ENCODE results near the gene CCDC88A. TPM values are rescaled to one million over a fixed set of nuclear protein-coding genes. Genes with fewer than 3 reads are reported as not detected.
A peak's percentile ranks its signal among the peaks of the same experiment; 100 is the strongest.

The CCDC88A gene
- total and polyA plus RNA-seq, 8 donors = 73.4 to 107 (median 101) TPM

GRCh38 chr2:55384786-55385185, 34.9 kb downstream of the CCDC88A start:
- Histone ChIP-seq H3K9me3 (no peaks in the 10 kb centered on the region), H3K36me3 (no peaks in the 10 kb centered on the region), H3K27me3 (no peaks in the 10 kb centered on the region), H3K27ac (no peak overlapping the region), H3K4me3 (no peak overlapping the region), H3K4me1 (no peaks in the 10 kb centered on the region)
- TF ChIP-seq, protein P1, sequence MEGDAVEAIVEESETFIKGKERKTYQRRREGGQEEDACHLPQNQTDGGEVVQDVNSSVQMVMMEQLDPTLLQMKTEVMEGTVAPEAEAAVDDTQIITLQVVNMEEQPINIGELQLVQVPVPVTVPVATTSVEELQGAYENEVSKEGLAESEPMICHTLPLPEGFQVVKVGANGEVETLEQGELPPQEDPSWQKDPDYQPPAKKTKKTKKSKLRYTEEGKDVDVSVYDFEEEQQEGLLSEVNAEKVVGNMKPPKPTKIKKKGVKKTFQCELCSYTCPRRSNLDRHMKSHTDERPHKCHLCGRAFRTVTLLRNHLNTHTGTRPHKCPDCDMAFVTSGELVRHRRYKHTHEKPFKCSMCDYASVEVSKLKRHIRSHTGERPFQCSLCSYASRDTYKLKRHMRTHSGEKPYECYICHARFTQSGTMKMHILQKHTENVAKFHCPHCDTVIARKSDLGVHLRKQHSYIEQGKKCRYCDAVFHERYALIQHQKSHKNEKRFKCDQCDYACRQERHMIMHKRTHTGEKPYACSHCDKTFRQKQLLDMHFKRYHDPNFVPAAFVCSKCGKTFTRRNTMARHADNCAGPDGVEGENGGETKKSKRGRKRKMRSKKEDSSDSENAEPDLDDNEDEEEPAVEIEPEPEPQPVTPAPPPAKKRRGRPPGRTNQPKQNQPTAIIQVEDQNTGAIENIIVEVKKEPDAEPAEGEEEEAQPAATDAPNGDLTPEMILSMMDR (IDR thresholded peaks at IDR 0.05) = no peak
- DNase-seq = no peak
- no peak for ATAC-seq
- intact Hi-C loops (cut with DNase I) = no loop called here

DNA sequence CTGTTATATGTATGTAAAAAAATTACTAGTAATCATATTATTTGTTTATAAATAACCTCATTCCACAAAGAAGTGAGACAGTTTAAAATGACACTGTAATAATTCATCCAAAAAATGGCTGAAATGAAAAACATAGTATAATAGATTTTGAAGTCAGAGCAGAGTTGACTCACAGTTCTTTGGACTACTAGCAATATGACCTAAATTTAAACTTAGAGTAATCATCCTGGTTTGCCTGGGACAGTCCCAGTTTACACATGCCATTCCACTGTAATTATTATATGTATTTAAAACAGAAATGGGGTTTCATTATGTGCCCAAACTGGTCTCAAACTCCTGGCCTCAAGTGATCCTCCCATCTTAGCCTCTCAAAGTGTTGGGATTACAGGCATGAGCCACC, 48.3 kb downstream of the CCDC88A start:
- no peaks in the 10 kb centered on the region for H3K4me1 ChIP-seq
- ATAC-seq (no peak), DNase-seq (no peak)
- H3K9me3 ChIP-seq = no peaks in the 10 kb centered on the region
- H3K27ac ChIP-seq = no peak overlapping the region
- intact Hi-C loops (cut with DNase I) = no loop called here
- H3K27me3 ChIP-seq = no peaks in the 10 kb centered on the region
- TF ChIP-seq, protein P1 (IDR thresholded peaks at IDR 0.05) = no peak
- no peak overlapping the region for H3K4me3 ChIP-seq
- H3K36me3 ChIP-seq = peaks cover 0 to 13% of the 10 kb centered on the region in 2 donors

DNA sequence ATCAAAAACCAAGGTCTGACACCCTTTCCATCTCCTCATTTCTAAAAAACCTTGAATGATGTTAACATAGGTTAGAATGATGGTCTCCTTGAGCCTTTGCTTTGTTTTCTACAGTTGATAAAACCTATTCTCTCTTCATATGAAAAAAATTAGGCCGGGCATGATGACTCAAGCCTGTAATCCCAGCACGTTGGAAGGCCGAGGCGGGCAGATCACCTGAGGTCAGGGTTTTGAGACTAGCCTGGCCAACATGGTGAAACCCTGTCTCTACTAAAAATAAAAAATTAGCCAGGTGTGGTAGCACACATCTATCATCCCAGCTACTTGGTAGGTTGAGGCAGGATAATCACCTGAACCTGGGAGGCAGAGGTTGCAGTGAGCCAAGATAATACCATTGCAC, 49.4 kb downstream of the CCDC88A start:
- Histone ChIP-seq H3K27ac (no peak overlapping the region), H3K27me3 (no peaks in the 10 kb centered on the region), H3K36me3 (peaks cover 0 to 13% of the 10 kb centered on the region in 2 donors), H3K4me3 (no peak overlapping the region), H3K4me1 (peaks cover 0 to 7% of the 10 kb centered on the region in 2 donors), H3K9me3 (no peaks in the 10 kb centered on the region)
- TF ChIP-seq, protein P1 (IDR thresholded peaks at IDR 0.05) = no peak
- intact Hi-C loops (cut with DNase I) = no loop called here
- DNase-seq (no peak), ATAC-seq (no peak)

DNA sequence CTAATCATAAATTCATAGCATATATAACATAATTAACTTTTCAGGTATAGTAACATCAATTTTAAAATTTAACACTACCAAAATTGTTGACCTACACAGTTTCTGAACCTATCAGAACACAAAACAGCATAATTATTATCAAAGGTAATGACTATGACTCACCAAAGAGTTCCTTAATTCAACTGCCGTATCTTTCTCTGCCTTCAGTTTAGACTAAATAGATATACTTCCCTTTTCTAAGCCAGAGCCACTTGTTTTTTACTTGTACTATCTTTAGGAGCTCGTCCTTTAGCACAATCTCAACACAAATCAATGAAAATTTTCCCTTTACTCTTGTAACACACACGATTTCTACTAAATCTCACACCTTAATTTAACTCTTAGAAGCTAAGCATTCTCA, 54.4 kb downstream of the CCDC88A start:
- Histone ChIP-seq H3K4me1 (peaks cover 0 to 19% of the 10 kb centered on the region in 2 donors), H3K27me3 (no peaks in the 10 kb centered on the region), H3K27ac (peak overlapping the region in 1 of 2 donors; percentile 7), H3K4me3 (no peak overlapping the region), H3K9me3 (no peaks in the 10 kb centered on the region), H3K36me3 (no peaks in the 10 kb centered on the region)
- intact Hi-C loops (cut with DNase I) = no loop called here
- no peak for DNase-seq
- peak; percentile 42 for ATAC-seq
- TF ChIP-seq, protein P1 (IDR thresholded peaks at IDR 0.05) = no peak

DNA sequence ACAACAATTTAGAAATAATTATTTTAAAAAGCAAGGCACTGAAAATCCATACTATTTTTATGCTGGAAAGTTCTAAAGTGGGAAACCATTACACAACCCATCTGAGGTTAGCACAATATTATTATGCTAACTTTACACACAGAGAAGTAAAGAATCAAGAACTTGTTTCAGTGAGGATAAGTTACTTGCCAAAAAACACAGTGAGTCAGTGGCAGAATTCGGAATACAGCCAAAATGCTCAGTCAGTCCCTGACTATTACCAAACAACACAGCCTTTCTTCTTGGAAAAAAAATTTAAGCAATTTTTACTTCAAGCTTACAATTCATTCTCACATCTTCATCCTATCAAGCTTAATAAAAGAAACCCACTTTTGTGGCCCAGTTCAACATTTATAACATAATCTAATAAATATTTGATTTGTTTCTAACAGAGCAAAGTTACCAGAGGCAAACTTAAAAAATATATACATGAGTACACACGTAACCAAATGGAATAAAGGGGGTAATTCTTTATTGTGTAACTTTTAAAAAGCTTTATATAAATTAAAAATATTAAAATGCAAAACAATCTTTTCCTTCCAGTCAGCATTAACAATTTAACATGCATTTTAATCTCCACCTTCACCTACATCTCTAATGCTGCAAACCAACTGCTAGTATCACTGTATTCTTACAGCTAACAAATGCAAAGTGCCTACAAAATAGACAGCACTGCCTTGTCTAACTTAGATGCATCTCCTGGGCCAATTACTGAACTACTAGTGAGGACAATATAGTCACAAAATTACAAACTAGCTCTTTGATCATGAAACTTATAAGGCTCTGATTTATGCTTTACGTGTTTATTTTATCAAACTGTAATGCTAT, 55.2 kb downstream of the CCDC88A start:
- Histone ChIP-seq H3K27ac (no peak overlapping the region), H3K4me1 (peaks cover 0 to 19% of the 10 kb centered on the region in 2 donors), H3K36me3 (no peaks in the 10 kb centered on the region), H3K9me3 (no peaks in the 10 kb centered on the region), H3K4me3 (no peak overlapping the region), H3K27me3 (no peaks in the 10 kb centered on the region)
- ATAC-seq (peak; percentile 89), DNase-seq (peak in 2 of 4 donors; percentile 46 to 78)
- intact Hi-C loops (cut with DNase I) = no loop called here
- TF ChIP-seq, protein P1 (IDR thresholded peaks at IDR 0.05) = no peak
